ENCODE measurements around the gene DEPDC1B.
A peak's percentile ranks its signal among the peaks of the same experiment; 100 is the strongest.
"Not testable (repeated sequence)": the region's sequence is repeated elsewhere in the genome, so short reads cannot be mapped to it uniquely, and the experiment has no call there.

Gene DEPDC1B

GRCh38 chr5:60699609-60700415 lies at the start of gene DEPDC1B:
DEPDC1B (minus strand) TSS chr5:60700166; CDS start chr5:60700093, 73 bp downstream.
- DNase-seq (ENCODE audit: low read depth in 2 of 3, low spot score in 1 of 3), result peak; percentile 78 to 87 (median 82)

- no peak for DNase-seq (ENCODE audit: low read depth in 2 of 3, low spot score in 1 of 3)
Observed at GRCh38 chr5:60744682-60745081, 44.7 kb upstream of the DEPDC1B start.

- DNase-seq (ENCODE audit: low read depth in 2 of 3, low spot score in 1 of 3), result no peak
Observed at GRCh38 chr5:60743511-60744314, 43.7 kb upstream of the DEPDC1B start.

GRCh38 chr5:60740322-60740721 lies 40.4 kb upstream of the DEPDC1B start:
- DNase-seq (ENCODE audit: low read depth in 2 of 3, low spot score in 1 of 3), result no peak

GRCh38 chr5:60738933-60739332 lies 39.0 kb upstream of the DEPDC1B start:
- DNase-seq (ENCODE audit: low read depth in 2 of 3, low spot score in 1 of 3), result no peak

GRCh38 chr5:60738461-60738860 lies 38.5 kb upstream of the DEPDC1B start:
- no peak for DNase-seq (ENCODE audit: low read depth in 2 of 3, low spot score in 1 of 3)

- not testable (repeated sequence) for DNase-seq (ENCODE audit: low read depth in 2 of 3, low spot score in 1 of 3)
Observed at GRCh38 chr5:60730858-60731257, 30.9 kb upstream of the DEPDC1B start.

GRCh38 chr5:60727033-60727679 lies 27.2 kb upstream of the DEPDC1B start:
- DNase-seq (ENCODE audit: low read depth in 2 of 3, low spot score in 1 of 3), result no peak

- DNase-seq (ENCODE audit: low read depth in 2 of 3, low spot score in 1 of 3), result no peak
Observed at GRCh38 chr5:60724126-60724525, 24.2 kb upstream of the DEPDC1B start.

GRCh38 chr5:60722416-60722815 lies 22.4 kb upstream of the DEPDC1B start:
- no peak for DNase-seq (ENCODE audit: low read depth in 2 of 3, low spot score in 1 of 3)

GRCh38 chr5:60719329-60719728 lies 19.4 kb upstream of the DEPDC1B start:
- no peak for DNase-seq (ENCODE audit: low read depth in 2 of 3, low spot score in 1 of 3)

- no peak for DNase-seq (ENCODE audit: low read depth in 2 of 3, low spot score in 1 of 3)
Observed at GRCh38 chr5:60718166-60718892, 18.4 kb upstream of the DEPDC1B start.

- not testable (repeated sequence) for DNase-seq (ENCODE audit: low read depth in 2 of 3, low spot score in 1 of 3)
Observed at GRCh38 chr5:60715201-60715928, 15.4 kb upstream of the DEPDC1B start.

- DNase-seq (ENCODE audit: low read depth in 2 of 3, low spot score in 1 of 3), result no peak
Observed at GRCh38 chr5:60712950-60713349, 13.0 kb upstream of the DEPDC1B start.

GRCh38 chr5:60711892-60712291 lies 11.9 kb upstream of the DEPDC1B start:
- DNase-seq (ENCODE audit: low read depth in 2 of 3, low spot score in 1 of 3), result not testable (repeated sequence)

- no peak for DNase-seq (ENCODE audit: low read depth in 2 of 3, low spot score in 1 of 3)
Observed at GRCh38 chr5:60710362-60710761, 10.4 kb upstream of the DEPDC1B start.

GRCh38 chr5:60705144-60705543 lies 5.2 kb upstream of the DEPDC1B start:
- DNase-seq (ENCODE audit: low read depth in 2 of 3, low spot score in 1 of 3), result no peak

GRCh38 chr5:60703944-60704343 lies 4.0 kb upstream of the DEPDC1B start:
- DNase-seq (ENCODE audit: low read depth in 2 of 3, low spot score in 1 of 3), result no peak

- no peak for DNase-seq (ENCODE audit: low read depth in 2 of 3, low spot score in 1 of 3)
Observed at GRCh38 chr5:60701321-60701968, 1.5 kb upstream of the DEPDC1B start.

- peak in 1 of 3 donors; percentile 14 for DNase-seq (ENCODE audit: low read depth in 2 of 3, low spot score in 1 of 3)
Observed at GRCh38 chr5:60700416-60700757, 421 bp upstream of the DEPDC1B start.

All from stimulated activated CD4-positive, alpha-beta T cell treated with anti-CD3 and anti-CD28 coated beads, Interleukin-12 subunit alpha, Interleukin-12 subunit beta, amount 100 ng/mL, for 48 hours (primary cell).